ENCODE results near the gene ADI1. TPM values are rescaled to one million over a fixed set of nuclear protein-coding genes. Genes with fewer than 3 reads are reported as not detected.

ADI1 gene
- total and polyA plus RNA-seq, 12 donors = 50.0 to 160 (median 103) TPM

DNA sequence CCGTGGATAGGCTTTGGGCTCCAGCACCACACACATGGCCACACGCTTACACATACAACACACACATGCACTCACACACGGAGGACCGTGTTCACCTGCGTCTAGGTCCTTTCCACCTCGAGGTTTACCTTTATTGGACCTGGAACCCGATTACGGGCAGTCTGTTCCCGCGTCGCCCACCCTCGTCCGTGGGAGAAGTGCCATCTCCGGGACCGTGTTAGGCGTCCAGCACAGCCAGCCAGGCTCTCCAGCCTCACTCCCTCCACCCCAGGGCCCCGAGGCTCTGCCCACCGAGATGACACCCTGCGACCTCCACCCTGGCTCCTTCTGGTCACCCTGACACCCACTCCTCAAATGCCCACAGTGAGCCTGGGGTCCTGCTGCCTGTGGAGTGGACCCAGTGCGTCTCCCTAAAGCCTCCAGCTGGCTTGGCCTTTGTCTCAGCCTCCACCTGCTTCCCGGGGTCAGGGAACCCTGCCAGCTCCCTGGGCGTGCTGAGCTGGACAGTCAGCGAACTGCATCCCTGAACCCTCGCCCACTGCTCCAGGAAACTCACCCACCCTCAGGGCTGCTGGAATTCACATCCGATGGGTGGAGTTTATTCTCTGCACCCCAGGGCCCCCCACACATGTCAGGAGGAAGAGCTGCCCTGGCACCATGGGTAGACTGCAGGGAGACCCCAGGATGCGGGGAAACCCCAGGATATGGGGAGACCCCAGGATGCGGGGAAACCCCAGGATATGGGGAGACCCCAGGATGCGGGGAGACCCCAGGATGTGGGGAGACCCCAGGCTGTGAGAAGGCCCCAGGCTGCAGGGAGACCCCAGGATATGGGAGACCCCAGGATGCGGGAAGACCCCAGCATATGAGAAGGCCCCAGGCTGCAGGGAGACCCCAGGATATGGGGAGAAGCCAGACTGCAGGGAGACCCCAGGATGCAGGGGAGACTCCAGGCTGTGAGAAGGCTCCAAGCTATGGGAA is 33.0 kb downstream of the ADI1 start:
- Histone ChIP-seq H3K4me3 (no peak overlapping the region), H3K4me1 (replicated peaks in 1 of 2) (no peaks in the 10 kb centered on the region), H3K27me3 (no peaks in the 10 kb centered on the region), H3K36me3 (replicated peaks in 1 of 2) (no peaks in the 10 kb centered on the region), H3K9me3 (replicated peaks in 1 of 3) (no peaks in the 10 kb centered on the region), H3K27ac (no peak overlapping the region)
- peak in 3 of 7 donors; percentile 11 to 46 (median 21) for DNase-seq
- intact Hi-C loops (cut with DNase I) = no loop called here
- TF ChIP-seq POLR2A (IDR thresholded peaks at IDR 0.05) = no peak
- TF ChIP-seq, protein P1, sequence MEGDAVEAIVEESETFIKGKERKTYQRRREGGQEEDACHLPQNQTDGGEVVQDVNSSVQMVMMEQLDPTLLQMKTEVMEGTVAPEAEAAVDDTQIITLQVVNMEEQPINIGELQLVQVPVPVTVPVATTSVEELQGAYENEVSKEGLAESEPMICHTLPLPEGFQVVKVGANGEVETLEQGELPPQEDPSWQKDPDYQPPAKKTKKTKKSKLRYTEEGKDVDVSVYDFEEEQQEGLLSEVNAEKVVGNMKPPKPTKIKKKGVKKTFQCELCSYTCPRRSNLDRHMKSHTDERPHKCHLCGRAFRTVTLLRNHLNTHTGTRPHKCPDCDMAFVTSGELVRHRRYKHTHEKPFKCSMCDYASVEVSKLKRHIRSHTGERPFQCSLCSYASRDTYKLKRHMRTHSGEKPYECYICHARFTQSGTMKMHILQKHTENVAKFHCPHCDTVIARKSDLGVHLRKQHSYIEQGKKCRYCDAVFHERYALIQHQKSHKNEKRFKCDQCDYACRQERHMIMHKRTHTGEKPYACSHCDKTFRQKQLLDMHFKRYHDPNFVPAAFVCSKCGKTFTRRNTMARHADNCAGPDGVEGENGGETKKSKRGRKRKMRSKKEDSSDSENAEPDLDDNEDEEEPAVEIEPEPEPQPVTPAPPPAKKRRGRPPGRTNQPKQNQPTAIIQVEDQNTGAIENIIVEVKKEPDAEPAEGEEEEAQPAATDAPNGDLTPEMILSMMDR (IDR thresholded peaks at IDR 0.05) = no peak
- WGBS, 4 donors = 89 to 97% (median 96%) methylated on average over 19 to 29 of the region's 29 CpGs

DNA sequence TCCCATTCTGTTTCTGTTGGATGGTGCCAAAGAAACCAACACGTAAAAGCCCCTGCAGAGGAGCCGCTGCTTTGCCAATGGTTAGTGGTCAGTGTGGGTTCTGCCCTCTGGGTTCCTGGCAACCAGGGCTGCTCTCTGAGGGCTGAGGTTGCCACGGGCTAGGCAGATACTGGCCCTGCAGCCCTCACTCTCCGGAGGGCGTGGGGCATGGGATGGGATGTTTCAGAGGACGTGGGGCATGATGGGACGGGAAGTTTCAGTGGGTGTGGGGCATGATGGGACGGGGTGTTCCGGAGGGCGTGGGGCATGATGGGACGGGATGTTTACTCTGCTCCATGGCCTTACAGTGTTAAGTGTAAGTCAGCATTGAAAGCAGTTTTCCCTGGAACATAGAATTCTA is 34.2 kb downstream of the ADI1 start:
- WGBS, 4 donors = 94 to 97% (median 96%) methylated on average over 10 to 11 of the region's 11 CpGs
- peak in 3 of 7 donors; percentile 2 to 34 (median 15) for DNase-seq
- TF ChIP-seq POLR2A (IDR thresholded peaks at IDR 0.05) = no peak
- TF ChIP-seq, protein P1 (IDR thresholded peaks at IDR 0.05) = no peak
- H3K27ac ChIP-seq = no peak overlapping the region
- no peak overlapping the region for H3K4me3 ChIP-seq
- peaks cover 0 to 5% of the 10 kb centered on the region in 2 donors for H3K36me3 ChIP-seq (replicated peaks in 1 of 2)
- H3K9me3 ChIP-seq (replicated peaks in 1 of 3) = no peaks in the 10 kb centered on the region
- no peaks in the 10 kb centered on the region for H3K27me3 ChIP-seq
- no peaks in the 10 kb centered on the region for H3K4me1 ChIP-seq (replicated peaks in 1 of 2)
- intact Hi-C loops (cut with DNase I) = no loop called here

DNA sequence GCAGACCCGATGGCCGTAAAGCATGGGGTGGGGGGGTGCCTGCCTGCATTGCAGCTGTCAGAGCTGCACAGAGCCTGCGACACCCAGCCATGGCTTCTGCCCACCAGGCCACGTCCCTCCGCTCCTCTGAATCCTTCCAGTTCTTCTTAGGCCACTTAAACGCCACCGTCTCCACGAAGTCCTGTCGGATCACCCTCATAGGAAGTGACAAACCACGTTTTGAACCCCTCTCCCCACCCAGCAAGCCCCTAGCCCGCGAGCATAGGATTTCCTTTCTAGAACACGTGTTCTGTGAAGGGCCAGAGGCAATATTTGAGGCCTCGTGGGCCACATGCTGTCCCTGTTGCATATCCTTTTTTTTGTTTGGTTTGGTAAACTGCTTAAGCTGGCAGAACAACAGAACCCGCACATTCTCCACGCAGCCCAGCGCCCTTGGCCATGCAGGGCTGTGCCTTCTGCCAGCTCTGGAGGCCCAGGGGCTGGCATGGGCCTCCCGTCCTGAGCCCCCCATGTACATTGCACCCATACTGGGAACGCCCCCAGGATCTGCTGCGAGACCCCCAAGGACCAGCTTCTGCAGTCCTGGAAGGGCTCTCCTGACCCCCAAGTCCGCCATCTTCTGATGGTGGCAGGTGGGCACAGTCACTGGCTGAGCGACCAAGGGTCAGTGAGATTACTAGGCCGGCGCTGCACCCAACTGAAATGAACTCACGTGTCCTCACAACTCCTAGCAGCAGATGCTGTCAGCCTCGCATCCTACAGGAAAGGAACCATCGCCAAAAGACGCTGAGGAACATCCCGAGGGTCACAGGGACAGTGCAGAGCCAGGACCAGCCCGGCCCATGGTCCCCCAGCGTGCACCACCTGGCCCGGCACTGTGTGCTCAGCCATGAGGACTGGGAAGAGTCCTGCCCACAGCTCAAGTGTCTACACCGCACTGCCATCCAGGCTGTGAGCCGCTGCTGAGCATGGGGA is 35.1 kb downstream of the ADI1 start:
- no peaks in the 10 kb centered on the region for H3K9me3 ChIP-seq (replicated peaks in 1 of 3)
- 93 to 97% (median 93%) methylated on average over 31 to 34 of the region's 34 CpGs for WGBS, 4 donors
- no peak for TF ChIP-seq POLR2A (IDR thresholded peaks at IDR 0.05)
- TF ChIP-seq, protein P1 (IDR thresholded peaks at IDR 0.05) = no peak
- no peaks in the 10 kb centered on the region for H3K27me3 ChIP-seq
- intact Hi-C loops (cut with DNase I) = no loop called here
- peak in 3 of 7 donors; percentile 6 to 49 (median 21) for DNase-seq
- H3K4me3 ChIP-seq = no peak overlapping the region
- peaks cover 0 to 11% of the 10 kb centered on the region in 2 donors for H3K36me3 ChIP-seq (replicated peaks in 1 of 2)
- no peak overlapping the region for H3K27ac ChIP-seq
- no peaks in the 10 kb centered on the region for H3K4me1 ChIP-seq (replicated peaks in 1 of 2)

Measured in adrenal gland (tissue), 12 donors.